GM19395 (cell line): ENCODE data around the gene RINL.
"Not testable (repeated sequence)": the region's sequence is repeated elsewhere in the genome, so short reads cannot be mapped to it uniquely, and the experiment has no call there.

ENCODE experiments used
- ATAC-seq: cut with Tn5 transposase; IDR thresholded peaks from one replicate; pipeline ENCODE4 v1.9.1; 2021; ENCODE audit warnings: mild to moderate bottlenecking, moderate library complexity; ENCODE audit not compliant: unreplicated experiment

The RINL gene

GRCh38 chr19:38878575-38879399 lies 712 bp upstream of the RINL start:
- ATAC-seq: no peak

GRCh38 chr19:38875656-38876395 lies 2.2 kb downstream of the RINL start:
- ATAC-seq: no peak

- ATAC-seq: not testable (repeated sequence)
Observed at GRCh38 chr19:38873400-38873799, 4.7 kb downstream of the RINL start.

GRCh38 chr19:38870612-38871011 lies 7.5 kb downstream of the RINL start:
- no peak for ATAC-seq

GRCh38 chr19:38869836-38870607 lies 8.1 kb downstream of the RINL start:
- ATAC-seq: no peak

GRCh38 chr19:38869160-38869835 lies 8.8 kb downstream of the RINL start:
- no peak for ATAC-seq

GRCh38 chr19:38868551-38868950 lies 9.5 kb downstream of the RINL start:
- no peak for ATAC-seq

GRCh38 chr19:38867171-38867780 lies 10.8 kb downstream of the RINL start:
- ATAC-seq: no peak

GRCh38 chr19:38862321-38863059 lies 15.6 kb downstream of the RINL start:
- no peak for ATAC-seq

- no peak for ATAC-seq
Observed at GRCh38 chr19:38861368-38861767, 16.7 kb downstream of the RINL start.

- ATAC-seq: not testable (repeated sequence)
Observed at GRCh38 chr19:38859631-38860204, 18.4 kb downstream of the RINL start.

GRCh38 chr19:38856813-38857212 lies 21.3 kb downstream of the RINL start:
- ATAC-seq: no peak

GRCh38 chr19:38855751-38856150 lies 22.3 kb downstream of the RINL start:
- ATAC-seq: not testable (repeated sequence)

GRCh38 chr19:38854961-38855360 lies 23.1 kb downstream of the RINL start:
- not testable (repeated sequence) for ATAC-seq

GRCh38 chr19:38853214-38853613 lies 24.9 kb downstream of the RINL start:
- ATAC-seq: no peak

- ATAC-seq: no peak
Observed at GRCh38 chr19:38852231-38853044, 25.6 kb downstream of the RINL start.

GRCh38 chr19:38851622-38852230 lies 26.3 kb downstream of the RINL start:
- ATAC-seq: peak; percentile 22

- no peak for ATAC-seq
Observed at GRCh38 chr19:38850976-38851621, 27.0 kb downstream of the RINL start.
